HFFc6 (cell line): Measurements from ENCODE around the gene CACNA1G. TPM values are rescaled to one million over a fixed set of nuclear protein-coding genes. Genes with fewer than 3 reads are reported as not detected.
A peak's percentile ranks its signal among the peaks of the same experiment; 100 is the strongest.

Experiments used
- DNase-seq: peaks from one replicate; pipeline ENCODE4 v3.0.0-alpha.2; 2018
- H3K27ac Mint-ChIP-seq: 2 replicates; pipeline ENCODE4 v1.8.0; 2020; ENCODE audit warnings: mild to moderate bottlenecking, mixed read lengths
- H3K27me3 Mint-ChIP-seq: 2 replicates; pipeline ENCODE4 v1.8.0; 2021; ENCODE audit warnings: mild to moderate bottlenecking, moderate library complexity, mixed read lengths; ENCODE audit not compliant: insufficient read depth
- H3K36me3 Mint-ChIP-seq: 2 replicates; pipeline ENCODE4 v1.8.0; 2021; ENCODE audit warnings: low read depth, mixed read lengths
- H3K4me1 Mint-ChIP-seq: 2 replicates; pipeline ENCODE4 v1.8.0; 2020; ENCODE audit warnings: low read depth, mixed read lengths
- H3K4me3 Mint-ChIP-seq: 2 replicates; pipeline ENCODE4 v1.8.0; 2020; ENCODE audit warnings: mild to moderate bottlenecking, moderate library complexity, mixed read lengths
- H3K9me3 Mint-ChIP-seq: 2 replicates; pipeline ENCODE4 v1.8.0; 2020; ENCODE audit warnings: mild to moderate bottlenecking, mixed read lengths
- total RNA-seq, 6 experiments: library from RNA; stranded (reverse); fragmentation: NEBNext Ultra II Directional; extraction: Animal tissue kit (Norgen Biotek cat#: 25700); gene quantifications; 2 replicates in 1 of 6; 3 replicates in 5 of 6; pipeline ENCODE4 v1.2.3, GENCODE V29; 2021
- TF ChIP-seq, protein P1 (sequence below): fragments of 200-600 bp; sonication (generic); IDR thresholded peaks from 2 replicates; pipeline ENCODE4 v1.5.0; 2021; ENCODE audit warnings: antibody characterized with exemption, mild to moderate bottlenecking

The CACNA1G gene
- total RNA-seq, 6 experiments from 2014 or later = 0.03 to 0.19 (median 0.05) TPM; not detected in 1

DNA sequence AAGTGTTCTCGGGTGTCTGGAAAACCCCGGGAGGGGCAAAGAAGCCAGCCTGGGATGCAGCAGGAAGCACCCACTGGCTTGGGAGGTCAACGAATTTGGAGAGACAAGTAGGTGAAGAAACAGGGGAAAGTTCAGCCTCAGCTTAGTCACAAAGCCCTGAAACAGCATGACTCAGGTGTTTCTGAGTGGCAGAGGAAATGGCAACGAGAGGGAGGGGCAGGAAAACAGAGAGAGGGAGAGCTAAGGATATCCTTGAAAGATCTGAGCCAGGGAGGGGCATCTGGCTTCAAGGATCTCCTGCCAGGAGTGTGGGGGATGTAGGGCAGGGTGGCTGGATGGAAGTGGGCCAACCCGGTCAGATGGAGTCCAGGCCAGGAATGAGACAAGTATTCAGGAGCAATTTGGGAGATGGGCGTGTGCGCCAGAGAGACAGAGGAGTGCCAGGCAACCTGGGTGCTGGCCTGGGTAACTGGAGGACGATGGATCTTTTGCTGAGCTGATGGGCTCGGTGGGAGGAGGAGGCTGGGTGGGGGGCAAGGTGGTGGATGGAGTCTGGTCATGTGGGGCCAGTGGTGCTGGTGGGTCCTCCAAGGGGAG lies 101.4 kb downstream of the CACNA1G start:
- peak overlapping the region; percentile 96 for H3K27ac Mint-ChIP-seq
- H3K4me3 Mint-ChIP-seq = peak overlapping the region; percentile 71
- H3K27me3 Mint-ChIP-seq = peaks cover 2% of the 10 kb centered on the region; the same call in 1 of the 2 replicates
- H3K9me3 Mint-ChIP-seq = no peaks in the 10 kb centered on the region
- peak; percentile 88 for DNase-seq
- H3K36me3 Mint-ChIP-seq = peaks cover 9% of the 10 kb centered on the region; the same call in 1 of the 2 replicates
- TF ChIP-seq, protein P1, sequence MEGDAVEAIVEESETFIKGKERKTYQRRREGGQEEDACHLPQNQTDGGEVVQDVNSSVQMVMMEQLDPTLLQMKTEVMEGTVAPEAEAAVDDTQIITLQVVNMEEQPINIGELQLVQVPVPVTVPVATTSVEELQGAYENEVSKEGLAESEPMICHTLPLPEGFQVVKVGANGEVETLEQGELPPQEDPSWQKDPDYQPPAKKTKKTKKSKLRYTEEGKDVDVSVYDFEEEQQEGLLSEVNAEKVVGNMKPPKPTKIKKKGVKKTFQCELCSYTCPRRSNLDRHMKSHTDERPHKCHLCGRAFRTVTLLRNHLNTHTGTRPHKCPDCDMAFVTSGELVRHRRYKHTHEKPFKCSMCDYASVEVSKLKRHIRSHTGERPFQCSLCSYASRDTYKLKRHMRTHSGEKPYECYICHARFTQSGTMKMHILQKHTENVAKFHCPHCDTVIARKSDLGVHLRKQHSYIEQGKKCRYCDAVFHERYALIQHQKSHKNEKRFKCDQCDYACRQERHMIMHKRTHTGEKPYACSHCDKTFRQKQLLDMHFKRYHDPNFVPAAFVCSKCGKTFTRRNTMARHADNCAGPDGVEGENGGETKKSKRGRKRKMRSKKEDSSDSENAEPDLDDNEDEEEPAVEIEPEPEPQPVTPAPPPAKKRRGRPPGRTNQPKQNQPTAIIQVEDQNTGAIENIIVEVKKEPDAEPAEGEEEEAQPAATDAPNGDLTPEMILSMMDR = no peak
- H3K4me1 Mint-ChIP-seq = peaks cover 51% of the 10 kb centered on the region

DNA sequence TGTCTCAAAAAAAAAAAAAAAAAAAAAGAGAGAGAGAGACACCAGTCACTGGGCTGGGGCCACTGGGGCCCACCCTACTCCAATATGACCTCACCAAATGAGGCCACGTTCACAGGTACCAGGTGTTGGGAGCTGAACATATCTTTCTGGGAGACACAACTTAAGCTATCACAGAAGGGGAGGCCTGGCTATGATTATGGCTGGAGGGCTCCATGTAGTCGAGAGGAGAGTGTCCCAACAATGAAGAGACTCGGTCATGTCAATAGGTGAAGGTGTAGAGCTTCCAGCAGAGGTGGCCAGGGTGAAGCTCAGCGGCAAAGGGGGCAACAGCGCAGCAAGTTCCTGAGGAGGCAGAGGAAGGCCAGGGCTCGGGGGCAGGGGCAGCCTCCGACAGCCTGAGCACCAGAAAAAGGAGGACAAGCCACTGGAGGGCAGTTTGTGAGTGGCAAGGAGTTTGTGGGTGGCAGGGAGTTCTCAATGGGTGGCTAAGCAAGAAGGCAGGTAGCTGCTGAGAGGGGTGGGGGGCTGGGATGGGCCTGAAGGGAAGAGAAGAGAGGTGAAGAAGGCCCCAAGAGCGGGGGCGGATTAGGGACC lies 102.2 kb downstream of the CACNA1G start:
- TF ChIP-seq, protein P1 = no peak
- peaks cover 9% of the 10 kb centered on the region; the same call in 1 of the 2 replicates for H3K36me3 Mint-ChIP-seq
- peak overlapping the region; percentile 96 for H3K27ac Mint-ChIP-seq

DNA sequence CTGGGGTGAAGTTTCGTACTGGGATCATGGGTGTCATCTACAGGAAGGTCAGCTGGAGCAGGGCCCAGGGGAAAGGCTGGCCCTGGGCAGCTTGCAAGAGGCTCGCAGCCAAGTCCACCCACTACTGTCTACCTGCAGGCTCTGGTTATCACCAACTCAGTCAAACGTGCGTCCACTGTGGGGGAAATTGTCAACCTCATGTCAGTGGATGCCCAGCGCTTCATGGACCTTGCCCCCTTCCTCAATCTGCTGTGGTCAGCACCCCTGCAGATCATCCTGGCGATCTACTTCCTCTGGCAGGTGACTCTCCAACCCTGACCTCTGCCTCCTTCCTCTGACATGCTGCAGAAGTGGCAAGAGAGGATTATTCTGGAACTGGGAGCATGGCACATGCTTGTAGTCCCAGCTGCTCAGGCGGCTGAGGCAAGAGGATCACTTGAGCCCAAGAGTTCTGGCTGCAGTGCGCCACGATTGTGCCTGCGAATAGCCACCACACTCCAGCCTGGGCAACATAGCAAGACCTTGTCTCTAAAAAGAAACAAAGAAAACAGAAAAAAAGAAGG lies 103.4 kb downstream of the CACNA1G start:
- Mint-ChIP-seq H3K27ac (no peak overlapping the region; the same call in 1 of the 2 replicates), H3K36me3 (peaks cover 9% of the 10 kb centered on the region; the same call in 1 of the 2 replicates), H3K4me1 (peaks cover 61% of the 10 kb centered on the region), H3K9me3 (no peaks in the 10 kb centered on the region), H3K27me3 (0 out of 2 replicates have a peak, but pooled peaks cover 2% of the 10 kb centered on the region), H3K4me3 (no peak overlapping the region)
- DNase-seq = no peak
- TF ChIP-seq, protein P1 = no peak

More for the DNA sequence above, 102.2 kb downstream of the CACNA1G start:
- Mint-ChIP-seq H3K4me3 (no peak overlapping the region), H3K4me1 (peaks cover 59% of the 10 kb centered on the region), H3K27me3 (peaks cover 2% of the 10 kb centered on the region; the same call in 1 of the 2 replicates), H3K9me3 (no peaks in the 10 kb centered on the region)
- DNase-seq = no peak

DNA sequence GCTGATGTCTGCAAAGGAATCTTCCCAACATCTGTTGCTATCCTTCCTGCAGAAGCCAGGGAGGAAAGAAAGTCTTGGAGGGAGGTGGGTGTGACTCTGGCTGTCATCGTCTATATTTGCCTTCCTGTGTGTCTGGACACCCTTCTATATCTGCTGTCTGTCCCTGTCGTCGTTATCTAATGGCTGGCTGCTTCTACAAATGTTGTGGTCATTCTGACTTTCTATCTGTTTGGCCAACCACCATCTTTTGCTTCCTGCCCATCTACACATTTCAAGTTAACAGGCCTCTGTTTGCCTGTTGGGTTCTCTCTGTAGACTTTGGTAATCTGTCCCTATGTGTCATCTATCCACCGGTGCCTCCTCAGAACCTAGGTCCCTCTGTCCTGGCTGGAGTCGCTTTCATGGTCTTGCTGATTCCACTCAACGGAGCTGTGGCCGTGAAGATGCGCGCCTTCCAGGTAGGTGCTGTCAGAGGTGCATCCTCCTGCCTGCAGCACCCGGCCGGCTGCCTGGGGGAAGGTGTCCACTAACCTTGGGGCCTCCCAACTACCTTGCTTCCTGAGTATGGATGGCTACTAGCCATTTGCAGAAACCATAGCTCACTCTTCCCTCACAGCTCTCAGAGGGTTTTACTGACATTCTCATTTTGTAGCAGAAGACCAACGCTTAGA lies 104.4 kb downstream of the CACNA1G start:
- H3K9me3 Mint-ChIP-seq = no peaks in the 10 kb centered on the region
- H3K4me1 Mint-ChIP-seq = peaks cover 60% of the 10 kb centered on the region
- no peak for DNase-seq
- TF ChIP-seq, protein P1 = no peak
- H3K36me3 Mint-ChIP-seq = peaks cover 9% of the 10 kb centered on the region; the same call in 1 of the 2 replicates
- 0 out of 2 replicates have a peak, but pooled peaks cover 2% of the 10 kb centered on the region for H3K27me3 Mint-ChIP-seq
- H3K27ac Mint-ChIP-seq = peak overlapping the region; percentile 0; the same call in 1 of the 2 replicates
- no peak overlapping the region for H3K4me3 Mint-ChIP-seq

DNA sequence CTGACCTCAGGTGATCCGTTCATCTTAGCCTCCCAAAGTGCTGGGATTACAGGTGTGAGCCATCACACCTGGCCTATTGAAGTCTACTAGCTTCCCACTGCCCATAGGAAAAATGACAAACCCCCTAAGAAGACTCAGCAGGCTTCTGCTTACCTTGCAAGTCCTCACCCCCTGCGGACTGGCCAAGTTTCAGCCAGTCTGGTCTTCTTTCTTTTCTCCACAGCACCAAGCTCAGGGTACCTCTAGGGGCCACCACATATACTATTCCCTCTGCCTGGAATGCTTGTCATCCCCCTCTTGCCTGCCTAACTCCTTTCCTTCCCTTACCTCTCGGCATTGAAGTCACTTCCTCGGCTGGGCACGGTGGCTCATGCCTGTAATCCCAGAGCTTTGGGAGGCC lies 105.3 kb downstream of the CACNA1G start:
- TF ChIP-seq, protein P1 = no peak
- H3K4me1 Mint-ChIP-seq = peaks cover 58% of the 10 kb centered on the region
- DNase-seq = no peak
- H3K36me3 Mint-ChIP-seq = peaks cover 9% of the 10 kb centered on the region; the same call in 1 of the 2 replicates
- no peak overlapping the region for H3K27ac Mint-ChIP-seq
- H3K4me3 Mint-ChIP-seq = no peak overlapping the region
- H3K9me3 Mint-ChIP-seq = no peaks in the 10 kb centered on the region
- 0 out of 2 replicates have a peak, but pooled peaks cover 2% of the 10 kb centered on the region for H3K27me3 Mint-ChIP-seq
